Left lung (tissue), 10 donors: ENCODE measurements around the gene TNFRSF14. TPM values are rescaled to one million over a fixed set of nuclear protein-coding genes. Genes with fewer than 3 reads are reported as not detected.

Experiments
- ATAC-seq: fragments of 200-7000 bp; cut with Tn5 transposase; one replicate; pipeline ENCODE4 v1.9.1; 2020; ENCODE audit warnings: moderate library complexity
- DNase-seq, 4 donors: peaks; one replicate each; pipeline ENCODE4 v3.0.0-alpha.2; 2013 to 2020
- H3K27ac ChIP-seq, 2 donors: fragments of 200-600 bp; sonication (generic) in 1 of 2; one replicate each; pipeline versions ENCODE4 v1.5.0 to v1.8.0; 2020 to 2021
- H3K27me3 ChIP-seq, 2 donors: fragments of 200-600 bp; sonication (generic) in 1 of 2; one replicate each; pipeline versions ENCODE4 v1.5.0 to v1.8.0; 2020 to 2021
- H3K36me3 ChIP-seq, 2 donors: fragments of 200-600 bp; sonication (generic) in 1 of 2; one replicate each; pipeline versions ENCODE4 v1.5.0 to v1.8.0; 2020 to 2021
- H3K4me1 ChIP-seq, 2 donors: fragments of 200-600 bp; one replicate each; pipeline ENCODE4 v1.8.0; 2021
- H3K4me3 ChIP-seq, 2 donors: fragments of 200-600 bp; sonication (generic) in 1 of 2; one replicate each; pipeline versions ENCODE4 v1.5.0 to v1.8.0; 2020 to 2021; ENCODE audit warnings: mild to moderate bottlenecking in 1 of 2
- H3K9me3 ChIP-seq, 2 donors: fragments of 200-600 bp; sonication (generic) in 1 of 2; one replicate each; pipeline versions ENCODE4 v1.5.0 to v1.8.0; 2020 to 2021
- intact Hi-C, 2 donors: fragments of 100-400 bp; cut with DNase I; formaldehyde crosslinking; loops; one replicate each; pipeline versions ENCODE4 v1.11.2 to v1.14.2; 2022
- polyA plus RNA-seq, 6 donors: library from polyadenylated mRNA; unstranded; fragments of 120-200 nt; gene quantifications; one replicate each; pipeline ENCODE4 v1.2.1, GENCODE V29; 2013; ENCODE audit not compliant: insufficient read length in 6 of 6
- total RNA-seq, 2 donors: library from RNA; stranded (reverse); fragmentation: NEBNext Ultra II Directional; extraction: Animal tissue kit (Norgen Biotek cat#: 25700); gene quantifications; one replicate each; pipeline ENCODE4 v1.2.1, GENCODE V29; 2021
- TF ChIP-seq, protein P1 (sequence below), 2 donors: fragments of 200-600 bp; sonication (generic) in 1 of 2; IDR thresholded peaks; one replicate each; pipeline versions ENCODE4 v1.5.0 to v1.8.0; 2021; ENCODE audit warnings: antibody characterized with exemption in 2 of 2
- donor health status: DM: no; HTN: yes; CAD: no.
- donor health status: DM: no; HTN: no; CAD: no.

The TNFRSF14 gene
- total and polyA plus RNA-seq, 8 donors: 24.2 to 109 (median 30.3) TPM

GRCh38 chr1:2592672-2593071 lies 36.5 kb downstream of the TNFRSF14 start:
- no peak for ATAC-seq

DNA sequence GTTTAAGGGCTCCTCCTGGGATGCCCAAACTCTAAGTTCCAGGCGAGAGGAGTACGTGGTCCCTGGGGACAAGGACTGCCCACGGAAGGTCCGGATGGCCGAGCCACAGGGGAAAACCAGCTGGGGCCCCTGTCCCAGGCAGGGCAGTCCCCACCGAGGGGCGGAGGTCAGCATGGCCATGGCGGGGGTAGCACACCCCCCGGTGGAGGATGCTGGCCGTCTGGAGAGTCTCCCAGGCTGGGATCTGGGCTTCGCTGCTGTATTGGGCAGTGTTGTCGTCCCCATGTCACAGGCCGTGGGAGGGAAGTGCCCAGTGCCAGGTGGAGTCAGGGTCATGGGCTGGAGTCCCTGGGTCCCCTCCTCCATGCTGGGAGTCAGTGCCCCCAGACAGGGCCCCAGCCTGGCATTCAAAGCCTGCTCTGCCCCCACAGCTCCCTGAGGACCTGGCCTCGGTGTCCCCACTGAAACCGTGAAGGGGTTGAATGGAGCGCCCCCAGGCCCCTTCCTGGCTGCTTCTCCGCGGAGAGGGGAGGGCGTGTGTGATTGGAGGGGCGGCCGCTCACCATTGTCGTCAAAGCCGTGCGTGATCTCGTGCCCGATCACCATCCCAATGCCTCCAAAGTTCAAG lies 37.2 kb downstream of the TNFRSF14 start:
- intact Hi-C loops: no loop called here
- Histone ChIP-seq H3K27me3 (no peaks in the 10 kb centered on the region), H3K36me3 (peaks cover 0 to 17% of the 10 kb centered on the region in 2 donors), H3K27ac (no peak overlapping the region), H3K4me3 (peak overlapping the region in 1 of 2 donors; percentile 20), H3K9me3 (peaks cover 0 to under 1% of the 10 kb centered on the region in 2 donors), H3K4me1 (peaks cover 3 to 19% of the 10 kb centered on the region in 2 donors)
- peak in 2 of 4 donors; percentile 26 to 66 for DNase-seq
- TF ChIP-seq, protein P1, sequence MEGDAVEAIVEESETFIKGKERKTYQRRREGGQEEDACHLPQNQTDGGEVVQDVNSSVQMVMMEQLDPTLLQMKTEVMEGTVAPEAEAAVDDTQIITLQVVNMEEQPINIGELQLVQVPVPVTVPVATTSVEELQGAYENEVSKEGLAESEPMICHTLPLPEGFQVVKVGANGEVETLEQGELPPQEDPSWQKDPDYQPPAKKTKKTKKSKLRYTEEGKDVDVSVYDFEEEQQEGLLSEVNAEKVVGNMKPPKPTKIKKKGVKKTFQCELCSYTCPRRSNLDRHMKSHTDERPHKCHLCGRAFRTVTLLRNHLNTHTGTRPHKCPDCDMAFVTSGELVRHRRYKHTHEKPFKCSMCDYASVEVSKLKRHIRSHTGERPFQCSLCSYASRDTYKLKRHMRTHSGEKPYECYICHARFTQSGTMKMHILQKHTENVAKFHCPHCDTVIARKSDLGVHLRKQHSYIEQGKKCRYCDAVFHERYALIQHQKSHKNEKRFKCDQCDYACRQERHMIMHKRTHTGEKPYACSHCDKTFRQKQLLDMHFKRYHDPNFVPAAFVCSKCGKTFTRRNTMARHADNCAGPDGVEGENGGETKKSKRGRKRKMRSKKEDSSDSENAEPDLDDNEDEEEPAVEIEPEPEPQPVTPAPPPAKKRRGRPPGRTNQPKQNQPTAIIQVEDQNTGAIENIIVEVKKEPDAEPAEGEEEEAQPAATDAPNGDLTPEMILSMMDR (IDR thresholded peaks at IDR 0.05): no peak
- ATAC-seq: no peak

More at GRCh38 chr1:2592672-2593071, 36.5 kb downstream of the TNFRSF14 start:
- peaks cover 0 to 1% of the 10 kb centered on the region in 2 donors for H3K27me3 ChIP-seq
- peaks cover 3 to 23% of the 10 kb centered on the region in 2 donors for H3K4me1 ChIP-seq
- H3K36me3 ChIP-seq: peaks cover 0 to 17% of the 10 kb centered on the region in 2 donors
- H3K9me3 ChIP-seq: no peaks in the 10 kb centered on the region
- H3K27ac ChIP-seq: no peak overlapping the region
- peak overlapping the region in 1 of 2 donors; percentile 20 for H3K4me3 ChIP-seq
- TF ChIP-seq, protein P1 (IDR thresholded peaks at IDR 0.05): no peak
- intact Hi-C loops: no loop called here
- DNase-seq: peak in 2 of 4 donors; percentile 28 to 57

DNA sequence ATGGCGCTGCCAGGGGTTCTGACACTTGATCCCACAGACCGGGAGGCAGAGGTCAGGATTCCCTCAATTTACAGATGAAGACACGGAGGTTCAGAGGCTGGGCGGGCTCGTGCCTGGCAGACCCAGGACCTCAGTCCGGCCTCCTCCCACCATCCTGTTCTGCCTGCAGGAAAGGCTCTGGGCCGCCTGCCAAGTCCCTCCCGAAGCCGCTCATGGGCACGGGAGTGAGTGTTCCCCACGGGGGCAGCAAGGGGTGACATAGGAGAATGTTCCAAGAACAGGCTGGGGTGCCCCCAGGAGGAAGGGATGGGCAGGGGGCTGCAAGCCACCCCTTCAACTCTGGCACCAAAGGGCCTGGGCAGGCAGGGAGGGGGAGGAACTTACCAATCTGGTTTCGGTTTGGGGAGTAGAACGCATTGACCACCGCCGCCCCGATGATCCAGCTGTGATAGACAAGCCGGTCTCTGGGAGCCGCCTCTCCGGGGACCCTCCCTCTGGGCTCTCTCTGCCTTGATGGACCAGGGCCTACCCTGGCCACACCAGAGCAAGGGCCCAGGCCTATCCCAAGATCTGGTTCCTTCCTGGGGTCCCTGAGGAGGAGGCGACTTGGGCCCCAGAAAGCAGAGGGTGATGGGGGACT lies 38.0 kb downstream of the TNFRSF14 start:
- Histone ChIP-seq H3K4me1 (peaks cover 3 to 19% of the 10 kb centered on the region in 2 donors), H3K27ac (peak overlapping the region in 1 of 2 donors; percentile 5), H3K27me3 (no peaks in the 10 kb centered on the region), H3K9me3 (peaks cover 0 to 3% of the 10 kb centered on the region in 2 donors), H3K36me3 (peaks cover 0 to 10% of the 10 kb centered on the region in 2 donors), H3K4me3 (peak overlapping the region in 1 of 2 donors; percentile 20)
- TF ChIP-seq, protein P1 (IDR thresholded peaks at IDR 0.05): no peak
- ATAC-seq: peak; percentile 42
- intact Hi-C loops: no loop called here
- peak in 3 of 4 donors; percentile 40 to 84 (median 72) for DNase-seq

GRCh38 chr1:2594641-2595131 lies 38.5 kb downstream of the TNFRSF14 start:
- peaks cover 0 to 4% of the 10 kb centered on the region in 2 donors for H3K36me3 ChIP-seq
- ATAC-seq: no peak
- no peaks in the 10 kb centered on the region for H3K27me3 ChIP-seq
- peak in 2 of 4 donors; percentile 25 to 77 for DNase-seq
- peaks cover 3 to 19% of the 10 kb centered on the region in 2 donors for H3K4me1 ChIP-seq
- TF ChIP-seq, protein P1 (IDR thresholded peaks at IDR 0.05): no peak
- no peak overlapping the region for H3K4me3 ChIP-seq
- H3K27ac ChIP-seq: no peak overlapping the region
- H3K9me3 ChIP-seq: peaks cover 0 to 3% of the 10 kb centered on the region in 2 donors
- intact Hi-C loops: no loop called here

DNA sequence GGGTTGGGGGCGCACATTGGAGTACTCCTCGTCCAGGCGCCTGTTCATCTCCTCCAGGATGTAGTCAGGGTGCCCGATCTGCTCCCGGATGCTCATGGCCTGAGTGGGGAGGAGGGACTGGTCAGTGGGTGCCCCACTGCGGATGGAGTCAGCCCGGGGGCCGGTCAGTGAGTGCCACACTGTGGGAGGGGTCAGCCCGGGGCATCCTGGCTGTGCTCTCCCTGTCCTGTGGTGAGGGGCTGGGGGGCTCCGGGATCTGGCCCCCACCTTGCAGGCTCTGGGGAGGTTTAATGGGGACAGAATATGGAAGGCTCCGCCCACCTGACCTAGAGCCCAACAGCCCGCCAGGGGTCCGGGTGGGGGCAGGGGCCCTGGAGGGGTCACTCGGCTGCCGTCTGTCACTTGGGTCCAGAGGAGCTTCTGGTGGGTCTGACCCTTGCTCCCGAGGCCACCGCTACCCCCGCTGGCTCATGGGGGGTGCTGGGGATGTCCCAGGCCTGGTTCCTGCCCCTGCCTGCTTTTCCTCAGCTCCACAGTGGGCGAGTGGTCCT lies 39.2 kb downstream of the TNFRSF14 start:
- DNase-seq: peak in 2 of 4 donors; percentile 20 to 76
- TF ChIP-seq, protein P1 (IDR thresholded peaks at IDR 0.05): no peak
- Histone ChIP-seq H3K36me3 (no peaks in the 10 kb centered on the region), H3K4me3 (no peak overlapping the region), H3K27ac (no peak overlapping the region), H3K4me1 (peaks cover 3 to 19% of the 10 kb centered on the region in 2 donors), H3K9me3 (peaks cover 0 to 3% of the 10 kb centered on the region in 2 donors), H3K27me3 (no peaks in the 10 kb centered on the region)
- no peak for ATAC-seq
- intact Hi-C loops: no loop called here
